K562 (cell line): ENCODE measurements around the gene ORMDL1. TPM values are rescaled to one million over a fixed set of nuclear protein-coding genes. Genes with fewer than 3 reads are reported as not detected.

Experiments used
- ATAC-seq: fragments of 200-7000 bp; cut with Tn5 transposase; 3 replicates; pipeline ENCODE4 v1.9.1; 2020; ENCODE audit warnings: moderate library complexity
- BruUV-seq: library from RNA; stranded (reverse); fragments of 400-500 nt; replicated peaks from 2 replicates; lab custom pipeline; 2021; lab: Mats Ljungman, UMichigan
- CTCF ChIA-PET: fragments of 300-600 bp; formaldehyde crosslinking; extraction: SDS; loops from one replicate; lab custom pipeline; 2021; ENCODE audit warnings: low intra/inter-chr PET ratio; lab: Yijun Ruan, JAX
- POLR2A ChIA-PET: fragments of 300-600, 350-650 bp; sonication (Branson Sonifier 250); formaldehyde crosslinking; extraction: SDS; loops from one replicate; lab custom pipeline; 2021; ENCODE audit warnings: antibody characterized with exemption, inconsistent platforms; lab: Yijun Ruan, JAX
- DNase-seq, 4 experiments: peaks; one replicate each; pipeline versions ENCODE4 v3.0.0 to v3.0.0-alpha.2; 2011 to 2018; ENCODE audit warnings: low spot score in 3 of 4, mixed read lengths in 3 of 4; ENCODE audit errors: extremely low read depth in 1 of 4
- FAIRE-seq: peaks from 2 replicates; lab custom pipeline; 2011; peaks lifted over from hg19 to GRCh38; lab: Jason Lieb, UNC
- H2AFZ ChIP-seq: 2 replicates; pipeline ENCODE4 v1.6.0; 2011; ENCODE audit warnings: low read depth, low read length, control low read depth, inconsistent platforms
- H3K27ac ChIP-seq: fragments of 200-600 bp; 3 replicates; pipeline ENCODE4 v1.8.0; 2011; ENCODE audit warnings: low read depth, mild to moderate bottlenecking, control low read depth, inconsistent platforms, low read length, moderate library complexity, mixed read lengths; ENCODE audit errors: extremely low read depth
- H3K27me3 ChIP-seq, 2 experiments: fragments of 300-600 bp in 1 of 2; 2 replicates in 1 of 2; 3 replicates in 1 of 2; pipeline versions ENCODE4 v1.6.0 to v1.8.0; 2011; ENCODE audit warnings: inconsistent platforms in 2 of 2, low read length in 2 of 2, mild to moderate bottlenecking in 1 of 2, mixed read lengths in 1 of 2, moderate library complexity in 1 of 2; ENCODE audit not compliant: control insufficient read depth in 2 of 2, insufficient read depth in 2 of 2
- H3K36me3 ChIP-seq: fragments of 300-600 bp; 3 replicates; pipeline ENCODE4 v1.8.0; 2011; ENCODE audit warnings: mild to moderate bottlenecking, low read length, inconsistent platforms; ENCODE audit not compliant: control insufficient read depth, insufficient read depth
- H3K4me1 ChIP-seq, 2 experiments: fragments of 200-600 bp in 1 of 2; replicated peaks in 1 of 2; 2 replicates in 1 of 2; 3 replicates in 1 of 2; pipeline versions ENCODE4 v1.5.1 to v1.8.0; 2011; ENCODE audit warnings: inconsistent platforms in 2 of 2, low read length in 2 of 2, mild to moderate bottlenecking in 1 of 2, mixed read lengths in 1 of 2, moderate library complexity in 1 of 2; ENCODE audit not compliant: control insufficient read depth in 2 of 2, insufficient read depth in 2 of 2
- H3K4me2 ChIP-seq: 2 replicates; pipeline ENCODE4 v1.6.1; 2011; ENCODE audit warnings: low read length, control low read depth, inconsistent platforms, mixed read lengths; ENCODE audit not compliant: insufficient read depth
- H3K4me3 ChIP-seq: fragments of 200-600 bp; sonication (generic), shearing (Covaris generic); 2 replicates; pipeline ENCODE4 v1.5.1; 2016; ENCODE audit warnings: control low read depth, inconsistent platforms
- H3K79me2 ChIP-seq: fragments of 200-600 bp; 3 replicates; pipeline ENCODE4 v1.8.0; 2011; ENCODE audit warnings: low read length, inconsistent platforms; ENCODE audit not compliant: control insufficient read depth, insufficient read depth
- H3K9ac ChIP-seq, 2 experiments: 2 replicates each; pipeline versions ENCODE4 v1.6.0 to v1.6.1; 2011; ENCODE audit warnings: low read depth in 2 of 2, low read length in 2 of 2, control low read depth in 1 of 2, inconsistent platforms in 1 of 2, mild to moderate bottlenecking in 1 of 2, mixed read lengths in 1 of 2; ENCODE audit not compliant: insufficient read depth in 1 of 2
- H3K9me1 ChIP-seq: one replicate; pipeline ENCODE4 v1.6.0; 2011; ENCODE audit warnings: inconsistent platforms, mild to moderate bottlenecking, low read length, moderate library complexity; ENCODE audit not compliant: control insufficient read depth, insufficient read depth
- H3K9me3 ChIP-seq: replicated peaks from 2 replicates; pipeline ENCODE4 v1.5.1; 2011; ENCODE audit warnings: low read depth, low read length, inconsistent platforms; ENCODE audit not compliant: control insufficient read depth, insufficient read depth
- H4K20me1 ChIP-seq: replicated peaks from 2 replicates; pipeline ENCODE4 v1.6.1; 2011; ENCODE audit warnings: low read length, inconsistent platforms, mixed read lengths; ENCODE audit not compliant: control insufficient read depth, insufficient read depth
- CREB3 ChIP-seq: fragments of 450-650 bp; conservative IDR thresholded peaks from 2 replicates; pipeline ENCODE4 v1.6.1; 2016; ENCODE audit warnings: missing genetic modification characterization, low read depth, mild to moderate bottlenecking, missing compliant biosample characterization, moderate library complexity
- FOXJ3 ChIP-seq: sonication (generic); formaldehyde crosslinking; IDR thresholded peaks from 2 replicates; pipeline ENCODE4 v1.4.0; 2020; ENCODE audit warnings: mild to moderate bottlenecking, missing genetic modification reagents
- HOMEZ ChIP-seq: fragments of 250-450 bp; sonication (Bioruptor Pico); IDR thresholded peaks from 2 replicates; pipeline ENCODE4 v1.4.0; 2020; ENCODE audit warnings: mild to moderate bottlenecking, moderate library complexity
- KLF1 ChIP-seq: fragments of 450-650 bp; IDR thresholded peaks from 2 replicates; pipeline ENCODE4 v1.6.1; 2016; ENCODE audit warnings: missing genetic modification characterization, missing compliant biosample characterization
- NCOA2 ChIP-seq, 2 experiments: fragments of 450-650 bp; IDR thresholded peaks; 2 replicates each; pipeline ENCODE4 v1.6.1; 2018; ENCODE audit warnings: mild to moderate bottlenecking in 2 of 2, moderate library complexity in 1 of 2; ENCODE audit not compliant: partially characterized antibody in 2 of 2
- RBM34 ChIP-seq: fragments of 200-400 bp; formaldehyde crosslinking; IDR thresholded peaks from 2 replicates; pipeline ENCODE4 v1.6.1; 2018; ENCODE audit warnings: low read length, borderline replicate concordance; ENCODE audit not compliant: insufficient read depth
- RNF219 ChIP-seq: fragments of 250-450 bp; sonication (Bioruptor Pico); IDR thresholded peaks from 2 replicates; pipeline ENCODE4 v1.5.0; 2022; ENCODE audit warnings: mild to moderate bottlenecking
- SIN3A ChIP-seq, 2 experiments: fragments of 150-350 bp in 1 of 2; IDR thresholded peaks; 2 replicates each; pipeline ENCODE4 v1.6.1; 2011 to 2016; ENCODE audit warnings: borderline replicate concordance in 2 of 2, low read depth in 2 of 2, low read length in 2 of 2, mild to moderate bottlenecking in 2 of 2, moderate library complexity in 2 of 2; ENCODE audit not compliant: control insufficient read depth in 1 of 2
- TEAD1 ChIP-seq, 2 experiments: fragments of 450-650 bp in 1 of 2; sonication (generic) in 1 of 2; formaldehyde crosslinking; IDR thresholded peaks; 2 replicates each; pipeline versions ENCODE4 v1.4.0 to v1.8.0; 2020 to 2022; ENCODE audit warnings: mild to moderate bottlenecking in 2 of 2, missing genetic modification reagents in 1 of 2
- TSC22D4 ChIP-seq: fragments of 450-650 bp; IDR thresholded peaks from 2 replicates; pipeline ENCODE4 v1.6.1; 2016; ENCODE audit warnings: missing genetic modification characterization, missing biosample characterization, control low read depth
- ZBTB12 ChIP-seq: fragments of 250-450 bp; sonication (Bioruptor Pico); IDR thresholded peaks from 2 replicates; pipeline ENCODE4 v1.4.0; 2020
- ZKSCAN1 ChIP-seq: fragments of 150-350 bp; IDR thresholded peaks from 2 replicates; pipeline ENCODE4 v1.6.1; 2016; ENCODE audit warnings: low read depth, low read length
- WGBS: fragments of 100-300 bp; shearing (Covaris generic); methylation state at CpG from one replicate; pipeline ENCODE4 v1.1.6; 2016; ENCODE audit warnings: low coverage, mixed read lengths; ENCODE audit not compliant: insufficient coverage; ENCODE audit errors: missing lambda C conversion rate; 5-methylcytosine and 5-hydroxymethylcytosine counted together
- in situ Hi-C: fragments of 300-500 bp; cut with MboI; formaldehyde crosslinking; loops from 4 replicates; pipeline ENCODE4 v1.15.0; 2018; ENCODE audit warnings: inconsistent platforms, mixed read lengths
- intact Hi-C: fragments of 100-400 bp; cut with micrococcal nuclease; formaldehyde crosslinking; loops from 2 replicates; pipeline ENCODE4 v1.14.2; 2022
- polyA plus RNA-seq, 8 experiments: library from polyadenylated mRNA; depleted of rRNA in 4 of 8; stranded (reverse) in 5 of 8; unstranded in 3 of 8; fragments of >200 nt; fragmentation: Nextera tagmentation in 2 of 8; fragmentation: Illumina TruSeq in 1 of 8; extraction: Ambion mirVana in 2 of 8; extraction: Trizol in 1 of 8; gene quantifications; 2 replicates each; pipeline versions ENCODE4 v1.2.1 to v1.2.3, GENCODE V29; 2011 to 2014; ENCODE audit warnings: inconsistent platforms in 1 of 8, missing spikeins in 1 of 8
- total RNA-seq, 7 experiments: library from RNA; depleted of rRNA in 6 of 7; stranded (reverse); fragments of >200 nt in 6 of 7; fragmentation: Illumina TruSeq in 2 of 7; extraction: Trizol in 2 of 7; gene quantifications; 2 replicates each; pipeline versions ENCODE4 v1.2.1 to v1.2.3, GENCODE V29; 2011 to 2021; ENCODE audit warnings: low replicate concordance in 1 of 7

The ORMDL1 gene
- total and polyA plus RNA-seq, 9 of the 15 experiments (the other 6 are each of a cell fraction or from before 2014, with no cell fraction given), result 35.1 to 74.2 (median 50.0) TPM

GRCh38 chr2:189791338-189792042, 7.4 kb upstream of the ORMDL1 start:
- BruUV-seq, result no TSS peak
- Histone ChIP-seq H3K4me1 (no peaks in the 10 kb centered on the region), H3K9me1 (no peaks in the 10 kb centered on the region), H3K4me3 (no peak overlapping the region), H3K9me3 (no peaks in the 10 kb centered on the region), H3K27ac (no peak overlapping the region), H2AFZ (no peak overlapping the region), H3K79me2 (peaks cover 34% of the 10 kb centered on the region), H4K20me1 (no peaks in the 10 kb centered on the region), H3K9ac (no peak overlapping the region), H3K4me2 (no peak overlapping the region), H3K36me3 (peaks cover 71% of the 10 kb centered on the region), H3K27me3 (no peaks in the 10 kb centered on the region)
- ChIA-PET CTCF (no interaction called here), POLR2A (interaction anchor here (0.5 to 0.6 kb wide), 2 partner anchors 132 to 427 kb away, joined by 3 to 4 read pairs; no protein-coding TSS in a partner anchor)
- no peak for FAIRE-seq
- ATAC-seq, result no peak
- WGBS, result 93% methylated on average over 8 of the region's 12 CpGs
- in situ Hi-C loops (no loop called here), intact Hi-C loops (no loop called here)
- DNase-seq, result no peak
- TF ChIP-seq TSC22D4 (tag) (no peak), FOXJ3 (CRISPR knock-in tag) (no peak), TEAD1 (CRISPR knock-in tag; IDR thresholded peaks at IDR 0.05) (no peak), NCOA2 (IDR thresholded peaks at IDR 0.05; ENCODE audit: partially characterized antibody in 2 of 2) (no peak), ZKSCAN1 (no peak), HOMEZ (CRISPR knock-in tag) (no peak), SIN3A (IDR thresholded peaks at IDR 0.05; ENCODE audit: borderline replicate concordance in 2 of 2, control insufficient read depth in 1 of 2, low read depth in 2 of 2, low read length in 2 of 2) (no peak), RBM34 (no peak), CREB3 (tag) (no peak), ZBTB12 (CRISPR knock-in tag) (no peak), KLF1 (no peak), RNF219 (no peak)
